Large intestine (tissue), 3 donors: ENCODE data around the gene ZMYND11. TPM values are rescaled to one million over a fixed set of nuclear protein-coding genes. Genes with fewer than 3 reads are reported as not detected.

Experiments
- DNase-seq, 2 donors: peaks; one replicate each; pipeline versions ENCODE4 v3.0.0 to v3.0.0-alpha.2; 2013
- H3K27ac ChIP-seq: one replicate; pipeline ENCODE4 v1.5.1; 2013; ENCODE audit warnings: low read length
- H3K27me3 ChIP-seq: 2 replicates; pipeline ENCODE4 v1.6.1; 2013; ENCODE audit warnings: low read length; ENCODE audit not compliant: control insufficient read depth, insufficient read depth
- H3K36me3 ChIP-seq: 2 replicates; pipeline ENCODE4 v1.6.1; 2013; ENCODE audit warnings: low read length; ENCODE audit not compliant: control insufficient read depth, insufficient read depth
- H3K4me1 ChIP-seq: one replicate; pipeline ENCODE4 v1.6.1; 2013; ENCODE audit warnings: low read length; ENCODE audit not compliant: control insufficient read depth, insufficient read depth
- H3K4me3 ChIP-seq: one replicate; pipeline ENCODE4 v1.5.1; 2013; ENCODE audit warnings: low read length
- H3K9me3 ChIP-seq: one replicate; pipeline ENCODE4 v1.6.1; 2013; ENCODE audit warnings: mild to moderate bottlenecking, low read depth, low read length, moderate library complexity; ENCODE audit not compliant: control insufficient read depth
- WGBS: methylation state at CpG from one replicate; pipeline ENCODE4 v1.1.5; 2013; ENCODE audit warnings: low lambda C conversion rate; ENCODE audit not compliant: insufficient coverage; 5-methylcytosine and 5-hydroxymethylcytosine counted together
- polyA plus RNA-seq: library from polyadenylated mRNA; unstranded; fragments of 120-200 nt; gene quantifications from one replicate; pipeline ENCODE4 v1.2.1, GENCODE V29; 2013

ZMYND11 gene
- polyA plus RNA-seq, 1 donor = 69.8 TPM

- no peak overlapping the region for H3K27ac ChIP-seq
- WGBS = 69% methylated on average over 4 of the region's 10 CpGs
- H3K4me3 ChIP-seq = no peak overlapping the region
These were observed 2.0 kb upstream of the ZMYND11 start for GRCh38 chr10:132946-133898.

GRCh38 chr10:134247-135131, 766 bp upstream of the ZMYND11 start:
- H3K27me3 ChIP-seq = no peaks in the 10 kb centered on the region
- peak overlapping the region; percentile 60 for H3K4me3 ChIP-seq
- peaks cover 3% of the 10 kb centered on the region for H3K4me1 ChIP-seq
- DNase-seq = peak; percentile 37 to 68
- no peaks in the 10 kb centered on the region for H3K36me3 ChIP-seq
- no peaks in the 10 kb centered on the region for H3K9me3 ChIP-seq
- WGBS = 0% methylated on average over 1 of the region's 84 CpGs
- peak overlapping the region; percentile 43 for H3K27ac ChIP-seq

More at GRCh38 chr10:132946-133898, 2.0 kb upstream of the ZMYND11 start:
- no peaks in the 10 kb centered on the region for H3K9me3 ChIP-seq
- DNase-seq = no peak
- peaks cover 3% of the 10 kb centered on the region for H3K4me1 ChIP-seq
- no peaks in the 10 kb centered on the region for H3K27me3 ChIP-seq
- H3K36me3 ChIP-seq = no peaks in the 10 kb centered on the region

DNA sequence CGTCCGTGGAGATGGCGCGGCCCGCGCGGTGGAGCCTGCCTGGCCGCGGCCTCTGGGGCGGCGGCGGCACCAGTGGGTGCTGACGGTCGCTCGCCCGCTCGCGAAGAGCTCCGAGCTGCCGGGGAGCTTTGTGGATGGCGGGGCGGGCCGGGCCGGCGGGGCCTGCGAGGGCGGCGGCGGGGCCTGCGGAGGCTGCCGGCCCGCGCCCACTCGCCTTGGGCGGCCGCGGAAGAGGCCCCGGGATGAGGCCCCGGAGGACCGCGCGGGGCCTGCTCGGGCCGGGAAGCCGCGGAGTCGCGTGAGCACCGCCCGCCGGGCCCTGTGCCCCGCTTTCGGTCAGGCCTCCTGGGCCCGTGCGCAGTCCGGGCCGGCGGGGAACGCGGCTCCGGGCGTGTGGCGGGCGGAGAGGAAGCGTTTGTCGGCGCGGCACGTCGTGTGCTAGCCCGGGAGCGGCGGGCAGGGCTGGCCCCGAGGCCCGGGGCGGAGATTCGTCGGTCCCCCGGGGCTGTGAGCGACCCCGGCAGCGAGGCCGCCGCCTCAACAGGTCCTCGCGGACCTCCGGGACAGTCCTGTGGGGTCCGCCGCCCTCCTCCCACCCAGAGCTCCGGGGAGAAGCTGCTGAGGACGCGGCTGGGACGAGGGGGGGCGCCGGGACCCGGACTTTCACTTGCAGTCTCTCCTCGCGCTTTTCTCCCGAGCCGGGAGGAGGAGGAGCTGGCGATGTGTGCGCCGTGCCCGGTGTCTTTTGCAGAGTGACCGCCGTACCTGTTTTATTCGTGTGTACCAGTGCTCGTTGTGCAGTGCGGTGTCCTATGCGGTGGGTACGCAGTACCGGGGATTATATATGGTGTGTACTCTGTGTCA, 578 bp downstream of the ZMYND11 start:
- H3K9me3 ChIP-seq = no peaks in the 10 kb centered on the region
- no peaks in the 10 kb centered on the region for H3K27me3 ChIP-seq
- DNase-seq = peak; percentile 53 to 83
- H3K36me3 ChIP-seq = no peaks in the 10 kb centered on the region
- H3K4me1 ChIP-seq = peaks cover 3% of the 10 kb centered on the region
- H3K27ac ChIP-seq = peak overlapping the region; percentile 79
- H3K4me3 ChIP-seq = peak overlapping the region; percentile 59
- no CpG with 5 or more reads among the region's 112 CpGs for WGBS

GRCh38 chr10:136465-136762, 1.2 kb downstream of the ZMYND11 start:
- H3K9me3 ChIP-seq = no peaks in the 10 kb centered on the region
- no CpG with 5 or more reads among the region's 10 CpGs for WGBS
- peaks cover 3% of the 10 kb centered on the region for H3K4me1 ChIP-seq
- H3K27me3 ChIP-seq = no peaks in the 10 kb centered on the region
- no peaks in the 10 kb centered on the region for H3K36me3 ChIP-seq
- H3K27ac ChIP-seq = peak overlapping the region; percentile 79
- DNase-seq = no peak
- peak overlapping the region; percentile 59 for H3K4me3 ChIP-seq

GRCh38 chr10:137031-137430, 1.8 kb downstream of the ZMYND11 start:
- no peaks in the 10 kb centered on the region for H3K27me3 ChIP-seq
- H3K4me1 ChIP-seq = peaks cover 3% of the 10 kb centered on the region
- no peaks in the 10 kb centered on the region for H3K9me3 ChIP-seq
- WGBS = no CpG with 5 or more reads among the region's 1 CpG
- peak in 1 of 2 donors; percentile 25 for DNase-seq
- no peak overlapping the region for H3K4me3 ChIP-seq
- H3K27ac ChIP-seq = no peak overlapping the region
- H3K36me3 ChIP-seq = no peaks in the 10 kb centered on the region

GRCh38 chr10:137606-138005, 2.4 kb downstream of the ZMYND11 start:
- no peaks in the 10 kb centered on the region for H3K27me3 ChIP-seq
- H3K9me3 ChIP-seq = no peaks in the 10 kb centered on the region
- peaks cover 3% of the 10 kb centered on the region for H3K4me1 ChIP-seq
- no peaks in the 10 kb centered on the region for H3K36me3 ChIP-seq
- no peak overlapping the region for H3K27ac ChIP-seq
- DNase-seq = no peak
- H3K4me3 ChIP-seq = no peak overlapping the region

DNA sequence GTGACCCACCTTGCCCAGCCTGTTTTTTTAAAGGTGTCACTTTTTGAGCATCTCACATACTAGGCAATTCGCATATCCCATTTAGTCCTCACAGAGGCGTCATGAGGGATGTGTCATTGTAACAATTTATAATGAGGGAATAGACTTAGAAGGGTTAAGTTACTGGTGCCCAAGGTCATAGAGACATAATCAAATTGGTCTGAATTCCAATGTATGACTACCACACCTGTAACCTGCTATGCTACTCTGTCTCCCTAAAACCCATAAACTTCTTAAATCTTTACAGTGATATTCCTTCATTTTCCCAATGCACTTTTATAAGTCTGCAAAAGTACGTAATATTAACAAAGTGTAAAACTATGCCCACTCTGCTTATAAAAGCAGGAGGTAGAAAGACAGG, 7.1 kb downstream of the ZMYND11 start:
- H3K9me3 ChIP-seq = no peaks in the 10 kb centered on the region
- H3K4me3 ChIP-seq = no peak overlapping the region
- H3K4me1 ChIP-seq = no peaks in the 10 kb centered on the region
- H3K36me3 ChIP-seq = no peaks in the 10 kb centered on the region
- WGBS = 60% methylated on average over 1 of the region's 3 CpGs
- no peaks in the 10 kb centered on the region for H3K27me3 ChIP-seq
- no peak for DNase-seq
- no peak overlapping the region for H3K27ac ChIP-seq

DNA sequence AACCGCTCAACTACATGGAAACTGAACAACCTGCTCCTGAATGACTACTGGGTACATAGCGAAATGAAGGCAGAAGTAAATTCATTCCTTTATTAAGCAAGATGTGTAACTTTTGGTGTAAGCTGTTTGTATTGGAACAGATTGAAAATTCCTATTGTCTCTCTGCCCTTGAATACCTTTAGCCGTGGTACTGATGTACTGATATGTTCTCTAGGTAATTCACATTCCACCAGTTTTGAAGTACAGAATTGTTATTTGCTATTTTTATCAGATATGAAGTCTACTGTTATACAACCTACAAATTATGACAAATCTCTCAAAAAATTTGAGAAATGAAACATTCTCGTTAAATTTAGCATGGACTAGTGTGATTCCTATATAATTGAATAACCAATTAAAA, 17.7 kb downstream of the ZMYND11 start:
- Histone ChIP-seq H3K4me3 (no peak overlapping the region), H3K27me3 (no peaks in the 10 kb centered on the region), H3K36me3 (no peaks in the 10 kb centered on the region), H3K4me1 (no peaks in the 10 kb centered on the region), H3K9me3 (no peaks in the 10 kb centered on the region), H3K27ac (no peak overlapping the region)
- no peak for DNase-seq
- whole genome bisulfite sequencing = 93% methylated on average over 2 of the region's 4 CpGs

DNA sequence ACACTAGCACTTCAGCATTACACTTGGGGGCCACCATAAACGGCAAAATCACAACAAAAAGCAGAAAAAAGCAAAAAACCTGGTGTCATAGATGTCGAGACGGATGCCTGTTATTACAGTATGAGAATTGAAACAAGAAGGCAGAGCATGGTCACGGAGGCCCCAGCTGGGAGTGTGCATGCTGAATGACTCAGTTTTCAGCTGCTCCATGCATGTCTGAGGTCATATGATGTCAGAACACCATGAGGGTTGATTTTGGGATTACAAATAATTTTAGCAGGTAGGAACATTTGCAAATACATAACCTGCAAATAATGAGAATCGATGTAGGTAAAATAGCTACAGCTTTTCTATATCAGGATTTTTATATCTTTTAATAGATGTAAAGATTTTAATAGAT, 19.1 kb downstream of the ZMYND11 start:
- no peaks in the 10 kb centered on the region for H3K9me3 ChIP-seq
- no peaks in the 10 kb centered on the region for H3K36me3 ChIP-seq
- no peaks in the 10 kb centered on the region for H3K27me3 ChIP-seq
- 96% methylated on average over 3 of the region's 5 CpGs for WGBS
- no peaks in the 10 kb centered on the region for H3K4me1 ChIP-seq
- no peak overlapping the region for H3K4me3 ChIP-seq
- H3K27ac ChIP-seq = no peak overlapping the region
- DNase-seq = no peak

DNA sequence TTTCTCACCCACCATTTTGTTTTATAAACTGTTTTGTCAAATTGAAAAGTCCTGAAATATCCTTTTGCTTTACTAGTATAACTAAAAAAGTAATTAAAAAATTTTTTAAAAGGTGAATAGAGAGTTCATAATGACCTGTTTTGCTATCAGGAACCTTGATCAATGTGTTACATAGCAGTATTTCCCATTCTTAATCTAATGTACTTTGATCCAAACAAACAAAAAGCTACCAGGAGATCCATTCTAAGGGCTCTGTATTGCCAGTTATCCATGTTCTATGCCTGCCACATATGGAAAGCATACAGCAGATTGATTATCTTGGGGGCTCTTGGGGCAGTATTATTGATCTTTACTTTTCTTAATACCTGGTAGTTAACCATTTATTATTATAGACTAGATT, 32.1 kb downstream of the ZMYND11 start:
- Histone ChIP-seq H3K36me3 (no peaks in the 10 kb centered on the region), H3K27me3 (no peaks in the 10 kb centered on the region), H3K4me3 (no peak overlapping the region), H3K4me1 (no peaks in the 10 kb centered on the region), H3K9me3 (no peaks in the 10 kb centered on the region), H3K27ac (no peak overlapping the region)
- DNase-seq = no peak
